NT2/D1 (cell line): ENCODE data around the gene GPR148.
A peak's percentile ranks its signal among the peaks of the same experiment; 100 is the strongest.

Source experiments
- DNase-seq: peaks from one replicate; pipeline ENCODE4 v3.0.0-alpha.2; 2011; ENCODE audit warnings: low read depth, low spot score
- H3K27me3 ChIP-seq: 2 replicates; pipeline ENCODE4 v1.6.0; 2011; ENCODE audit warnings: mild to moderate bottlenecking; ENCODE audit not compliant: insufficient read length, insufficient read depth
- H3K36me3 ChIP-seq: 2 replicates; pipeline ENCODE4 v1.6.1; 2011; ENCODE audit warnings: mild to moderate bottlenecking, low read length, mixed read lengths; ENCODE audit not compliant: insufficient read depth, insufficient read length
- H3K4me1 ChIP-seq: 2 replicates; pipeline ENCODE4 v1.5.1; 2011; ENCODE audit not compliant: insufficient read depth, insufficient read length
- H3K4me3 ChIP-seq: 2 replicates; pipeline ENCODE4 v1.5.1; 2011; ENCODE audit warnings: low read depth; ENCODE audit not compliant: insufficient read length
- H3K9ac ChIP-seq: 2 replicates; pipeline ENCODE4 v1.6.0; 2011; ENCODE audit warnings: low read depth; ENCODE audit not compliant: insufficient read length
- H3K9me3 ChIP-seq: 2 replicates; pipeline ENCODE4 v1.5.1; 2011; ENCODE audit warnings: mild to moderate bottlenecking, low read length; ENCODE audit not compliant: insufficient read depth
- SUZ12 ChIP-seq: IDR thresholded peaks from 2 replicates; pipeline ENCODE4 v1.6.1; 2011; ENCODE audit not compliant: insufficient read length, insufficient read depth; ENCODE audit errors: extremely low read depth
- YY1 ChIP-seq: IDR thresholded peaks from 2 replicates; pipeline ENCODE4 v1.6.1; 2011; ENCODE audit not compliant: insufficient read length, insufficient read depth
- ZNF274 ChIP-seq: IDR thresholded peaks from 2 replicates; pipeline ENCODE4 v1.6.1; 2011; ENCODE audit warnings: mild to moderate bottlenecking, low read depth, low read length

Gene GPR148

GRCh38 chr2:130755256-130756052, 26.6 kb downstream of the GPR148 start, which contains the start of gene AMER3:
AMER3 (plus strand) TSS chr2:130755540; CDS start chr2:130762073, 6,533 bp downstream.
- H3K4me1 ChIP-seq = no peaks in the 10 kb centered on the region
- H3K36me3 ChIP-seq = no peaks in the 10 kb centered on the region
- TF ChIP-seq SUZ12 (no peak), ZNF274 (no peak), YY1 (no peak)
- H3K9ac ChIP-seq = peak within 1 kb of the TSS; percentile 72
- DNase-seq = no peak
- H3K4me3 ChIP-seq = peak within 1 kb of the TSS; percentile 47
- no peaks in the 10 kb centered on the region for H3K9me3 ChIP-seq
- peaks cover 44% of the 10 kb centered on the region for H3K27me3 ChIP-seq

DNA sequence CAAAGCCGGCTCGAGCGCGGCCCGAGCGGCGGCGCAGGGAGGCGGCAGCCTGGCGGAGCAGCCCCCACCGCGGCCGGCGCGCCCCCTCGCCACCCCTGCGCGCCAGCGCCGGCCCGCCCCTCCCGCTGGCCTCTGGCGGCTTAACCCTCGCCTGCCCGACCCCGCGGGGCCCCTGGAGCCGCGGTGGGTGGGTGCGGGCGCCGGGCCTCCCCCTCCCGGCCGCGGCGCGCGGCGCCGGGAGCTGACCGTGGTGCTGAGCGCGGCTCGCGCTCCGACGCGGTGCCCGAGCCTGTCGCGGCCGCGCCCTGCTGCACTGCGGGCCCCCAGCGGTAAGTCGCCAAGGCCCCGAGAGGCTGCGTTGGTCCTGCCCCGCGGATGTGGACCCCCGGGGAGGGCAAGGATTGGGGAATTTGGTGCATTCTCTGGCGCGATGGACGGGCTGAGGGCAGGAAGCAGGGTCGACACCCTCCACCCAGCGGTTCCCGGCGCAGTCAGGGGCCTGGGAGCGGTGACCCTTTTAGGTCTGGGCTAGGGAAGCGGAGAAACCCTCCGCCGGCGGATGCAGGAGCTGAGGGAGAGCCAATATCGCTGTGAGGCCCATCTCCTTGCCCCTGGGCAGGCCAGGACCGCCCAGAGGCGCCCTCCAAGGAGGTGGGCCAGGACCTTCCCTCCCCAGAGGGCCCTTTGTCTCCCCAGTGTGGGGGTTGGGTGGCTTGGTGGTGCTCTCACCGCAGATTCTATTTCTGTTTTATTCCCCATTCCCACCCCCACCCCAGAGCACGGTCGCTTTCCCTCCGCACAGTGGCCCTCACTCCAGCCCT, 27.4 kb downstream of the GPR148 start:
- no peaks in the 10 kb centered on the region for H3K4me1 ChIP-seq
- H3K9me3 ChIP-seq = no peaks in the 10 kb centered on the region
- H3K4me3 ChIP-seq = peak overlapping the region; percentile 47
- no peak for TF ChIP-seq YY1
- H3K27me3 ChIP-seq = peaks cover 47% of the 10 kb centered on the region
- H3K36me3 ChIP-seq = no peaks in the 10 kb centered on the region
- H3K9ac ChIP-seq = peak overlapping the region; percentile 72
- DNase-seq = no peak

DNA sequence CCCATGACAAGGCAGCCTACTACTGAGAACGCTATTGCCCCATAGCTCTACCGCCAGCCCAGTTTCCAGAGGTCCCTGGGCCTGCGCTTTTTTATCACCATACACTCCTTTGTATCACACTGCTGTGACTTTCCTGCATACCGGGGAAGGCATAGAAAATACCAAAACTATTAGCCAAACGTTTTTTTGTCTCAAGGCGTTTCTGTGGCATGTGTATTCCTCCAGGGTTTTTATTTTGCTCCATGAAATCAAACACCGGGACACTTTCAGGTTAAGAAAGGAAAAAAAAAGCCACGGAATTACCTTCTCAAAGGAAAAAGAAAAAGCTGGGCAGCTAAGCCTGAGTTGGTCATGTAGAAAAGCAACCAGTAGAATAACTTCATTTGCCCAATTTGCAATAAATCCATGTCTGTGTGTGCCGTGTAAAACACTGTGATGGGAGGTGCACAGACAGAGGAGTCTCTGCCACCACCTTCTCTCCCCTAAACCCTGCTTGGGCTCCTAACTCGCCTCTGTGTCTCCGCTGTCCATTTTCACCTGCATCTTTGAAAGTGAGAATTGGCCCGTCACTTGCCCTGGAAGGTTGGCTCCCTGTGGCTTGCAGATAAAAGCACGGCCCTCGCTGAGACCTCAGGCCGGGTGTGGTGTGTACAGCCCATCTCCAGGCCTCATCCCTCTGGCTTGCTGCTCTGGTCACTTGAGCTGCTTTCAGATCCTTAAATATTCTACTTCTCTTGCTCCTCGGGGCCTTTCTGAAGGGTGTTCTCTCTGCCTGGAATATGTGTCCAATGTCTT, 28.2 kb downstream of the GPR148 start:
- H3K4me3 ChIP-seq = peak overlapping the region; percentile 47
- TF ChIP-seq ZNF274 (no peak), YY1 (no peak), SUZ12 (no peak)

GRCh38 chr2:130759906-130760753, 31.3 kb downstream of the GPR148 start:
- TF ChIP-seq YY1 (no peak), ZNF274 (no peak), SUZ12 (no peak)
- Histone ChIP-seq H3K36me3 (no peaks in the 10 kb centered on the region), H3K9ac (no peak overlapping the region), H3K9me3 (no peaks in the 10 kb centered on the region), H3K27me3 (peaks cover 36% of the 10 kb centered on the region), H3K4me1 (no peaks in the 10 kb centered on the region), H3K4me3 (no peak overlapping the region)
- DNase-seq = no peak

More for the DNA sequence above, 28.2 kb downstream of the GPR148 start:
- Histone ChIP-seq H3K27me3 (peaks cover 48% of the 10 kb centered on the region), H3K4me1 (no peaks in the 10 kb centered on the region), H3K36me3 (no peaks in the 10 kb centered on the region), H3K9ac (no peak overlapping the region), H3K9me3 (no peaks in the 10 kb centered on the region)
- no peak for DNase-seq

DNA sequence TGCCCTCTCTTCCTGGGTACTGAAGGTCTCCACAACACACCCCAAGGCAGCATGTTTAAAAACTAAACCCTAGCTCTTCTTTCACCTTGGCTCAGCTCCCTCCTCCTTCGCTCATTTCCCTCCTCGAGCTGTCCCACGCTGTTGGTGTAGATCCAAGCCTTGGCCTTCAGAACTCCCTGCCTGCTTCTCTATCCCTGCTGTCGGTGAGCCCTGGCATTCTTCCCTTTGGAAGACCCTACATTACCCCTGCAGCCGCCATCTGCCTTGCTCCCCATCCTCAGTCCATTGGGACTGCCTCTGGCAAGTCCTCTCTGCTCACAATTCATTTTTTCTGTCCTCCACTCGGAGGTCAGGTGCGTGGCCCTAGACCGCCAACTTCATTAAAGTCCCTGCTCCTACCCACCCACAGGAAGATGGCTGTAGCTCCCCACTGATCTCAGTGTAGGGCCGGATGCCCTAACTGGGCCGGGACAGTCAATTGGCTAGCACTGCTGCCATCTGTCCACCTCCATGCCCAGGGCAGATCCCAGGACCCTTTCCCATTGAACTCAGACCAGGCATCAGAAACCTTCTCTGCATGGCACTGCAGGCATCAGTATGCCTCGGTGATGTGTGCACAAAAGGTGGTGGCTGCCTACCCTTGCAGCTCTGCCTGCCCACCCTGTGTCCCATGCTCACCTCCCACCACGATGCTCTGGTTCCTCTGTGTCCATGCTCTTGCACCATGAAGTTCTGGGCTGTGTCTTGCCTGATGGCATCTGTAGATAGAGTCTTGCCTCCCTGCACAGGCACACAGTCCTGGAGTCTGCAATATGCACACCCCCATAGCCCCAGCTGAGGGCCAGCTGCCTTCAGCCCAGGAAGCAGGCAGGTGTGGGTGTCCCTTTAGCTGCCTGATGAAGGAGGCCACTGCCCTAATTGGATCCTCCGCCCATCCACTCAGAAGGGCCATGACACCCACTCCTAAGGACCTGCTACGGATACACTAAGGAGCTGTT, 32.2 kb downstream of the GPR148 start:
- Histone ChIP-seq H3K9me3 (no peaks in the 10 kb centered on the region), H3K9ac (no peak overlapping the region), H3K36me3 (no peaks in the 10 kb centered on the region), H3K4me1 (no peaks in the 10 kb centered on the region), H3K4me3 (no peak overlapping the region), H3K27me3 (peaks cover 30% of the 10 kb centered on the region)
- TF ChIP-seq SUZ12 (no peak), YY1 (no peak), ZNF274 (no peak)
- no peak for DNase-seq
